GM13977 (cell line): ENCODE results near the gene TMEM196.
A peak's percentile ranks its signal among the peaks of the same experiment; 100 is the strongest.

Source experiments
- DNase-seq: peaks from one replicate; pipeline ENCODE4 v3.0.0; 2012; ENCODE audit warnings: low spot score
- CTCF ChIP-seq: IDR thresholded peaks from 2 replicates; pipeline ENCODE4 v1.5.1; 2012; ENCODE audit warnings: mild to moderate bottlenecking, control low read depth; ENCODE audit not compliant: insufficient read depth; ENCODE audit errors: extremely low read depth, missing control alignments
- in situ Hi-C: fragments of 300-500 bp; cut with MboI; formaldehyde crosslinking; loops from one replicate; pipeline ENCODE4 v1.12.0; 2022; ENCODE audit warnings: low sequenced_read_pairs, low pct_unique_long_range_greater_than_20kb, mixed read lengths, inconsistent platforms; ENCODE audit not compliant: unreplicated experiment

TMEM196 gene

GRCh38 chr7:19783541-19783940 is 10.1 kb upstream of the TMEM196 start:
- in situ Hi-C loops, result no loop called here
- no peak for DNase-seq
- no peak for TF ChIP-seq CTCF

DNA sequence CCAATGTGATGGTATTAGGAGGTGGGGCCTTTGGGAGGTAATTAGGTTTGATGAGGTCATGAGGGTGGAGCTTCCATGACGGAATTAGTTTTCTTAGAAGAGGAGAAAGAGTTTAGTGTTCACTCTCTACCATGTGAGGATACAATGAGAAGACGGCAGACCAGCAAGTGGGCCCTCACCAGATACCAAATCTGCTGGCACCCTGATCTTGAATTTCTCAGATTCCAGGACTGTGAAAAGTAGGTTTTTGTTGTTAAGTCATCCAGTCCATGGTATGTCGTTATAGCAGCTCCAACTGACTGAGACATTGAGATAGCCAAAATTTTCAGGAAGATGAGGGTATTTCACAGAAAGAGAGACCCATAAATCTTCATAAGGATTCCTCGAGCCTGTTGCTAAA is 3.6 kb upstream of the TMEM196 start:
- DNase-seq, result no peak
- in situ Hi-C loops, result no loop called here
- TF ChIP-seq CTCF, result no peak

DNA sequence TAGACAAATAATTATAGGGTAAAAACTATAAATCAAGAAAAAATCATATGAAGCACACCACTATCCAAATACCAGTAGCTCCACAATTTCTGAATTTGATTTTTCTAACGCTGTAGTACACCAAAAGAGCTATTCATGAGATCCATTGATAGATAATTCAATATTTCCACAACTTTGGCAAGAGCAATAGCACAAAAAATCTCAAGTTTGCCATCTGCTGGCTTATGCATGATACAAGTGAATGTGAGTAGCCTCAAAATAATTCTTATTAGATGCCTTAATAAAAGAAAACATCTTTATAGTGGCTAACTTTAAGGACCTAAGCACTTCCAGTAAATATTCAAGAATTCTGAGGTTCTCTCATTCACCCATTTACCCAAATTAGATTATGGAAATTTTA is 2.2 kb upstream of the TMEM196 start:
- no peak for DNase-seq
- in situ Hi-C loops, result no loop called here
- TF ChIP-seq CTCF, result no peak

- in situ Hi-C loops, result loop anchor here (25.0 kb wide), 3 partner anchors 215 to 540 kb away; no protein-coding TSS in a partner anchor
- TF ChIP-seq CTCF, result no peak
Measured at GRCh38 chr7:19772306-19772705, 1.1 kb downstream of the TMEM196 start.

DNA sequence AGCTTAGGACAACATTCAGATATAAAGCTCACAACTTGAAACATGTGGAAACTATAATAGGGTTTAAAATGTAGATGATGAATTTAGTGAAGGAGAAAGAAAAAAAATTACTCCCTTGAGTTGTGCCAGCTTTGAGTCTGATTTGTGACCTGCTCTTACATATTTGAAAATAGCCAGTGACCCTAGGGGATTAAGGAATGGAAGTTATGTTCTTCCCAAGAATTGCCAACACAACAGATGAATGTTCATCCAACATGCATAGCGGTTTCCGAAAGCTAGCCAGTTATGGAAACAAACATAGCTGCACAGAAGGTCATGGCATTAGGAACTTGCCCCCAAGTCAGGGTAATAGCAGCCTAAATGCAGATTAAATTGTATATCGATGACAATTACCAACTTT is 10.8 kb downstream of the TMEM196 start:
- in situ Hi-C loops, result loop anchor here (25.0 kb wide), 3 partner anchors 225 to 550 kb away; no protein-coding TSS in a partner anchor
- no peak for DNase-seq

More at GRCh38 chr7:19772306-19772705, 1.1 kb downstream of the TMEM196 start:
- no peak for DNase-seq

DNA sequence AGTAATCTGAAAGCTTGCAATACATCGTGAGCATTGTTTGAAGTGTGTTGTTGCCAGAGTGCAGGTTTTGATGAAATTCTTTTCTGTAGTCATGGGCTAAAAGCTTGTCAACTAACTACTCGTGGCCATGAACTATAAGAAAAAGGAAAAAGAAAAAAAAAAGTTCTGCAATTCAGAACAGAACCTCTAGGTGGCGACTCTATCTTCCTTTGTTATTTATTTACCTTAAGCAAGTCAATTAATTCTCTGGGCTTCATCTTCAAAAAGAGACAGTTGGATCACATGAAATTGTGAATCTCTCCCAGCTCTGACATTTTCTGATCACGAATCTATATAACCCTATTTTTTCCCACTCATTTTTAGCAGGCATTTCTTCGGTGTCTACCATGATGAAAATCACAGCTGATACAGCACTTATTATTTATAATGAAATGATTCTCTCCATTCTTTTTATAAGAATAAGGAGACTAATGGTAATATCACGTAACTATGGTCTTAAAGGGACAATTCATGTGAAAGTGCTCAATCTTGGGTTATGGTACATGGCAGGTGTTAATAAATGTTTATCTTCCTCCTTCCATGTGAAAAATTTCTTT is 18.8 kb downstream of the TMEM196 start:
- DNase-seq, result peak; percentile 17
- in situ Hi-C loops, result loop anchor here (25.0 kb wide), 3 partner anchors 233 to 558 kb away; no protein-coding TSS in a partner anchor
- peak; percentile 57 for TF ChIP-seq CTCF

More for the DNA sequence above, 10.8 kb downstream of the TMEM196 start:
- TF ChIP-seq CTCF, result no peak
